ENCODE data around the gene KRT34.
"Not testable (repeated sequence)": the region's sequence is repeated elsewhere in the genome, so short reads cannot be mapped to it uniquely, and the experiment has no call there.

KRT34 gene

GRCh38 chr17:41381943-41382342 lies at the start of gene KRT34:
Gene KRT34 (minus strand): TSS chr17:41382306. CDS start chr17:41382246, 60 bp downstream.
- DNase-seq, result not testable (repeated sequence)

- not testable (repeated sequence) for DNase-seq
Measured at GRCh38 chr17:41430376-41430775, 48.3 kb upstream of the KRT34 start.

- no peak for DNase-seq
Measured at GRCh38 chr17:41429667-41430066, 47.6 kb upstream of the KRT34 start.

GRCh38 chr17:41428591-41429291 lies 46.6 kb upstream of the KRT34 start:
- DNase-seq, result no peak

GRCh38 chr17:41424111-41424635 lies 42.1 kb upstream of the KRT34 start, which contains the start of gene KRT37:
Gene KRT37 (minus strand): TSS chr17:41424585. CDS start chr17:41424523, 62 bp downstream.
- DNase-seq, result no peak

- not testable (repeated sequence) for DNase-seq
Measured at GRCh38 chr17:41422586-41422985, 40.5 kb upstream of the KRT34 start.

GRCh38 chr17:41421617-41422016 lies 39.5 kb upstream of the KRT34 start:
- no peak for DNase-seq

GRCh38 chr17:41421116-41421515 lies 39.0 kb upstream of the KRT34 start:
- DNase-seq, result no peak

GRCh38 chr17:41420134-41420533 lies 38.0 kb upstream of the KRT34 start:
- no peak for DNase-seq

- DNase-seq, result no peak
Measured at GRCh38 chr17:41419716-41420115, 37.6 kb upstream of the KRT34 start.

GRCh38 chr17:41418116-41418860 lies 36.2 kb upstream of the KRT34 start:
- no peak for DNase-seq

GRCh38 chr17:41417576-41418015 lies 35.5 kb upstream of the KRT34 start:
- no peak for DNase-seq

- DNase-seq, result no peak
Measured at GRCh38 chr17:41417127-41417526, 35.0 kb upstream of the KRT34 start.

- DNase-seq, result no peak
Measured at GRCh38 chr17:41416479-41416878, 34.4 kb upstream of the KRT34 start.

- DNase-seq, result no peak
Measured at GRCh38 chr17:41415833-41416335, 33.8 kb upstream of the KRT34 start.

- DNase-seq, result no peak
Measured at GRCh38 chr17:41415411-41415810, 33.3 kb upstream of the KRT34 start.

- DNase-seq, result no peak
Measured at GRCh38 chr17:41413982-41414381, 31.9 kb upstream of the KRT34 start.

- no peak for DNase-seq
Measured at GRCh38 chr17:41413353-41413957, 31.3 kb upstream of the KRT34 start.

- no peak for DNase-seq
Measured at GRCh38 chr17:41411072-41411840, 29.1 kb upstream of the KRT34 start.

- no peak for DNase-seq
Measured at GRCh38 chr17:41407226-41407625, 25.1 kb upstream of the KRT34 start.

GRCh38 chr17:41406205-41406604 lies 24.1 kb upstream of the KRT34 start:
- no peak for DNase-seq

GRCh38 chr17:41404024-41404671 lies 22.0 kb upstream of the KRT34 start:
- no peak for DNase-seq

All from left hindlimb (tissue), 1 donor.